T-cell (primary cell): Measurements from ENCODE around the gene SPOCK1. TPM values are rescaled to one million over a fixed set of nuclear protein-coding genes. Genes with fewer than 3 reads are reported as not detected.
"Not testable (repeated sequence)": the region's sequence is repeated elsewhere in the genome, so short reads cannot be mapped to it uniquely, and the experiment has no call there.

Experiments used
- ATAC-seq, 4 experiments: fragments of 200-7000 bp in 3 of 4; fragments of 150-1000 bp in 1 of 4; cut with Tn5 transposase; replicated peaks in 1 of 4; 1 replicate in 3 of 4; 2 replicates in 1 of 4; pipeline ENCODE4 v1.10.0; 2021; ENCODE audit warnings: moderate library complexity in 3 of 4, mild to moderate bottlenecking in 2 of 4, moderate number of reproducible peaks in 1 of 4
- CTCF ChIA-PET, 2 donors: fragments of 300-600 bp; sonication (Branson Sonifier 250); formaldehyde crosslinking; loops; one replicate each; lab custom pipeline; 2022; ENCODE audit warnings: antibody characterized with exemption in 2 of 2; lab: Charles Lee
- POLR2A ChIA-PET, 2 donors: fragments of 300-600 bp; sonication (Branson Sonifier 250); formaldehyde crosslinking; loops; one replicate each; lab custom pipeline; 2022; ENCODE audit warnings: antibody characterized with exemption in 2 of 2; lab: Charles Lee
- DNase-seq, 35 experiments: peaks; one replicate each; pipeline versions ENCODE4 v3.0.0 to v3.0.0-alpha.2; 2013 to 2023
- H3K27ac ChIP-seq: one replicate; pipeline ENCODE4 v1.5.1; 2013; ENCODE audit warnings: low read length
- H3K27me3 ChIP-seq, 2 experiments: replicated peaks in 1 of 2; 1 replicate in 1 of 2; 2 replicates in 1 of 2; pipeline versions ENCODE4 v1.6.1 to v1.7.0; 2013; ENCODE audit warnings: low read length in 1 of 2, mixed read lengths in 1 of 2; ENCODE audit not compliant: control insufficient read depth in 2 of 2, insufficient read depth in 2 of 2; ENCODE audit errors: extremely low read depth in 1 of 2
- H3K36me3 ChIP-seq, 2 donors: 1 replicate in 1 of 2; 2 replicates in 1 of 2; pipeline versions ENCODE4 v1.6.1 to v1.7.0; 2013; ENCODE audit warnings: low read length in 1 of 2; ENCODE audit not compliant: control insufficient read depth in 2 of 2, insufficient read depth in 1 of 2; ENCODE audit errors: extremely low read depth in 1 of 2
- H3K4me1 ChIP-seq, 2 experiments: 1 replicate in 1 of 2; 2 replicates in 1 of 2; pipeline versions ENCODE4 v1.6.1 to v1.7.0; 2013; ENCODE audit warnings: low read length in 2 of 2, mixed read lengths in 1 of 2; ENCODE audit not compliant: insufficient read depth in 2 of 2, control insufficient read depth in 1 of 2; ENCODE audit errors: extremely low read depth in 1 of 2
- H3K4me3 ChIP-seq, 2 donors: 1 replicate in 1 of 2; 2 replicates in 1 of 2; pipeline versions ENCODE4 v1.5.1 to v1.7.0; 2013; ENCODE audit warnings: mild to moderate bottlenecking in 2 of 2, low read length in 1 of 2, moderate library complexity in 1 of 2; ENCODE audit not compliant: control insufficient read depth in 1 of 2; ENCODE audit errors: extremely low read depth in 1 of 2
- H3K9me3 ChIP-seq: 2 replicates; pipeline ENCODE4 v1.7.0; 2013
- H3K27ac Mint-ChIP-seq, 2 donors: one replicate each; pipeline ENCODE4 v1.8.0; 2020 to 2021; ENCODE audit warnings: mild to moderate bottlenecking in 2 of 2, mixed read lengths in 2 of 2
- H3K27me3 Mint-ChIP-seq, 2 donors: one replicate each; pipeline ENCODE4 v1.8.0; 2021 to 2022; ENCODE audit warnings: mixed read lengths in 2 of 2
- H3K36me3 Mint-ChIP-seq: one replicate; pipeline ENCODE4 v1.8.0; 2021; ENCODE audit warnings: mixed read lengths
- H3K4me1 Mint-ChIP-seq, 3 donors: one replicate each; pipeline ENCODE4 v1.8.0; 2020 to 2022; ENCODE audit warnings: mixed read lengths in 3 of 3, mild to moderate bottlenecking in 1 of 3
- H3K4me3 Mint-ChIP-seq, 3 donors: one replicate each; pipeline ENCODE4 v1.8.0; 2020 to 2022; ENCODE audit warnings: mild to moderate bottlenecking in 3 of 3, mixed read lengths in 3 of 3, moderate library complexity in 3 of 3
- H3K9me3 Mint-ChIP-seq, 3 donors: one replicate each; pipeline ENCODE4 v1.8.0; 2020 to 2022; ENCODE audit warnings: mixed read lengths in 3 of 3
- WGBS: methylation state at CpG from one replicate; pipeline ENCODE4 v1.1.5; 2013; ENCODE audit warnings: missing lambda C conversion rate; ENCODE audit not compliant: insufficient coverage; 5-methylcytosine and 5-hydroxymethylcytosine counted together
- total RNA-seq, 35 experiments: library from RNA in 6 of 35; stranded (reverse) in 6 of 35; fragments of 120-200 nt in 1 of 35; gene quantifications; one replicate each; pipeline versions ENCODE4 v1.2.1 to v1.2.4 and lab custom pipeline; 2013 to 2026

The SPOCK1 gene
- total RNA-seq (under 1 TPM in 1 of 5 donors, not detected in 4; 0.57 TPM), total RNA-seq (lab: John Stamatoyannopoulos, UW) (0 to 0.08 (median 0) reads per million in 29 experiments)
- 0.17 TPM for total RNA-seq (2013)

- 2% methylated on average over 52 of the region's 78 CpGs for WGBS
- peaks cover 9 to 42% of the 10 kb centered on the region in 2 experiments for H3K27me3 ChIP-seq
- peaks cover 26 to 27% of the 10 kb centered on the region in 2 donors for H3K27me3 Mint-ChIP-seq
- DNase-seq, result peak in 28 of 35 experiments; percentile 3 to 64 (median 19)
- H3K4me3 Mint-ChIP-seq, result peak within 1 kb of the TSS in 1 of 3 donors; percentile 22
- peak; percentile 55 to 64 (median 59) for ATAC-seq
- peaks cover 0 to 5% (median 2%) of the 10 kb centered on the region in 3 donors for H3K4me1 Mint-ChIP-seq
- peak within 1 kb of the TSS in 1 of 2 donors; percentile 23 for H3K4me3 ChIP-seq
- H3K4me1 ChIP-seq, result peaks cover 0 to 6% of the 10 kb centered on the region in 2 experiments
- no peaks in the 10 kb centered on the region for H3K9me3 ChIP-seq
- no peak within 1 kb of the TSS for H3K27ac Mint-ChIP-seq
- no peaks in the 10 kb centered on the region for H3K9me3 Mint-ChIP-seq
- POLR2A ChIA-PET, result no interaction called here
- H3K36me3 Mint-ChIP-seq, result no peaks in the 10 kb centered on the region
- H3K27ac ChIP-seq, result no peak within 1 kb of the TSS
- CTCF ChIA-PET, result interaction anchor here in 1 of 2 donors (0.7 kb wide), 1 partner anchor 27 kb away, joined by 5 read pairs; no protein-coding TSS in a partner anchor
- no peaks in the 10 kb centered on the region for H3K36me3 ChIP-seq
These were observed at the start of gene SPOCK1 for GRCh38 chr5:137498736-137499505. Gene SPOCK1 (minus strand): TSS chr5:137499326.

GRCh38 chr5:137545956-137546355, 46.8 kb upstream of the SPOCK1 start:
- 67% methylated on average over 1 of the region's 4 CpGs for WGBS
- no peaks in the 10 kb centered on the region for H3K9me3 ChIP-seq

GRCh38 chr5:137535449-137535848, 36.3 kb upstream of the SPOCK1 start:
- ATAC-seq, H3K27me3 ChIP-seq, H3K27ac Mint-ChIP-seq, H3K4me1 ChIP-seq, H3K36me3 Mint-ChIP-seq, H3K27ac ChIP-seq, H3K36me3 ChIP-seq, POLR2A ChIA-PET, H3K9me3 ChIP-seq, H3K4me3 Mint-ChIP-seq, DNase-seq, H3K4me3 ChIP-seq, CTCF ChIA-PET, H3K4me1 Mint-ChIP-seq: not testable (repeated sequence)
- H3K27me3 Mint-ChIP-seq, result peaks cover 0 to 15% of the 10 kb centered on the region in 2 donors
- peaks cover 4 to 12% (median 5%) of the 10 kb centered on the region in 3 donors for H3K9me3 Mint-ChIP-seq
- 50% methylated on average over 1 of the region's 2 CpGs for WGBS

More at GRCh38 chr5:137545956-137546355, 46.8 kb upstream of the SPOCK1 start:
- H3K4me1 Mint-ChIP-seq, result no peaks in the 10 kb centered on the region
- Histone ChIP-seq H3K27me3 (peaks cover 0 to 4% of the 10 kb centered on the region in 2 experiments), H3K4me1 (no peaks in the 10 kb centered on the region), H3K4me3 (no peak overlapping the region), H3K36me3 (no peaks in the 10 kb centered on the region), H3K27ac (no peak overlapping the region)
- DNase-seq, result no peak
- ChIA-PET CTCF (no interaction called here), POLR2A (no interaction called here)
- peaks cover 23% of the 10 kb centered on the region in 2 donors for H3K27me3 Mint-ChIP-seq
- no peak overlapping the region for H3K27ac Mint-ChIP-seq
- H3K9me3 Mint-ChIP-seq, result peaks cover 10 to 14% (median 11%) of the 10 kb centered on the region in 3 donors
- ATAC-seq, result no peak
- H3K36me3 Mint-ChIP-seq, result no peaks in the 10 kb centered on the region
- no peak overlapping the region for H3K4me3 Mint-ChIP-seq

- ATAC-seq (no peak), DNase-seq (no peak)
- Histone ChIP-seq H3K4me3 (no peak overlapping the region), H3K4me1 (no peaks in the 10 kb centered on the region), H3K9me3 (no peaks in the 10 kb centered on the region), H3K27me3 (no peaks in the 10 kb centered on the region), H3K27ac (no peak overlapping the region), H3K36me3 (no peaks in the 10 kb centered on the region)
- Mint-ChIP-seq H3K4me1 (no peaks in the 10 kb centered on the region), H3K27me3 (peaks cover 0 to 15% of the 10 kb centered on the region in 2 donors), H3K27ac (no peak overlapping the region), H3K4me3 (no peak overlapping the region), H3K36me3 (no peaks in the 10 kb centered on the region), H3K9me3 (peaks cover 4 to 12% (median 5%) of the 10 kb centered on the region in 3 donors)
- WGBS, result 79% methylated on average over 4 of the region's 5 CpGs
- CTCF ChIA-PET, result no interaction called here
- POLR2A ChIA-PET, result no interaction called here
These were observed 34.8 kb upstream of the SPOCK1 start for GRCh38 chr5:137533963-137534362.

- DNase-seq (no peak), ATAC-seq (no peak)
- CTCF ChIA-PET, result no interaction called here
These were observed 32.1 kb upstream of the SPOCK1 start for GRCh38 chr5:137531266-137531665.

GRCh38 chr5:137521246-137521645, 22.1 kb upstream of the SPOCK1 start:
- Mint-ChIP-seq H3K27ac (no peak overlapping the region), H3K27me3 (peaks cover 26 to 29% of the 10 kb centered on the region in 2 donors), H3K4me1 (no peaks in the 10 kb centered on the region), H3K4me3 (no peak overlapping the region), H3K36me3 (no peaks in the 10 kb centered on the region), H3K9me3 (peaks cover 0 to 7% (median 2%) of the 10 kb centered on the region in 3 donors)
- Histone ChIP-seq H3K4me1 (no peaks in the 10 kb centered on the region), H3K27me3 (peaks cover 0 to 13% of the 10 kb centered on the region in 2 experiments), H3K27ac (no peak overlapping the region), H3K4me3 (no peak overlapping the region), H3K36me3 (no peaks in the 10 kb centered on the region), H3K9me3 (no peaks in the 10 kb centered on the region)
- DNase-seq, result no peak
- no CpG with 5 or more reads among the region's 3 CpGs for WGBS
- no peak for ATAC-seq
- CTCF ChIA-PET, result no interaction called here
- POLR2A ChIA-PET, result interaction anchor here in 1 of 2 donors (0.6 kb wide), 1 partner anchor 39 kb away, joined by 7 read pairs; no protein-coding TSS in a partner anchor

More at GRCh38 chr5:137531266-137531665, 32.1 kb upstream of the SPOCK1 start:
- no peaks in the 10 kb centered on the region for H3K27me3 ChIP-seq
- POLR2A ChIA-PET, result no interaction called here
- H3K36me3 ChIP-seq, result no peaks in the 10 kb centered on the region
- no peak overlapping the region for H3K27ac ChIP-seq
- no peak overlapping the region for H3K4me3 Mint-ChIP-seq
- no peaks in the 10 kb centered on the region for H3K9me3 ChIP-seq
- no peak overlapping the region for H3K27ac Mint-ChIP-seq
- peaks cover 3 to 15% of the 10 kb centered on the region in 2 donors for H3K27me3 Mint-ChIP-seq
- no peaks in the 10 kb centered on the region for H3K4me1 Mint-ChIP-seq
- H3K4me3 ChIP-seq, result no peak overlapping the region
- peaks cover 4 to 12% (median 5%) of the 10 kb centered on the region in 3 donors for H3K9me3 Mint-ChIP-seq
- no peaks in the 10 kb centered on the region for H3K36me3 Mint-ChIP-seq
- H3K4me1 ChIP-seq, result no peaks in the 10 kb centered on the region
